ENCODE measurements around the gene RAP1GAP.

Gene RAP1GAP

DNA sequence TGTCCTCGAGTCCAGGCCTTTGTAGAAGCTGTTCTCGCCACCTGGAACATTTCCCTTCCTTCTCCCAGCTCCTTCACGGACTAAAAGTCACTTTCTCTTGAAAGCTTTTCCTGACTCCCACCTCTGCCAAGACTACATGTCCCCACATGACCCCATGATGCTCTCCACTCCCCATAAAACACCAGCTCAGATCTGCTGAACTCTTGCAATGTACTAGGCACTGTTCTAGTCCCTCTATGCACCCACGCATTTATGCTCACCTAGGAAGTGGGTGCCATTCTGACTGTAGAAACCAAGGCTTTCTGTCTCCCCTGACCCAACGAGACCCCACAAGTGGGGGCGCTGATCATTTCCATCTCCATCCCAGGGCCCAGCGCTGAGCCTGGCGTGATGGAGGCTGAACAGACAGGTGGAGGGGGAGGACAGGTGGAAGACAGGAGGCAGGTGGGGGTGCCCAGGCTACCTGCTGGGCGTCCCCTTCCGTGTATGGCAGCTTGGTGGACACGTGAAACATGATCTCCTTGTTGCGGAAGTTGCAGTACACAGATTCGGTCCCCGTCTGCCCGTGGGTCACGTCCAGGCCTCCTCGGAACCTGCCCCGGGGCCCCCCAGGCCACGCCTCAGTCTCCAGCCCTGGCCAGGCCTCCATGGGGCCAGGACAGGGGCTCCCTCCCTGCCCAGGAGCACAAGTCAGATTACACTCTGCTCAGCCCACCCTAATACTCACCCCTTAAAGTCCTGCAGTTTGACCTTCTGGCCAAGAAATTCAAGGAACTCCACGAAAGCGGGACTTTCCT lies 58.0 kb downstream of the RAP1GAP start:
- H3K4me3 ChIP-seq (ENCODE audit: low read length in 2 of 2) = no peak overlapping the region
- no peak overlapping the region for H3K27ac ChIP-seq (ENCODE audit: low read depth in 2 of 2, low read length in 2 of 2)
- peaks cover 3 to 6% of the 10 kb centered on the region in 2 donors for H3K36me3 ChIP-seq (ENCODE audit: control insufficient read depth in 2 of 2, insufficient read depth in 2 of 2, low read length in 2 of 2)
- peaks cover 4 to 29% of the 10 kb centered on the region in 2 donors for H3K4me1 ChIP-seq (ENCODE audit: control insufficient read depth in 2 of 2, insufficient read depth in 2 of 2, low read length in 2 of 2)
- H3K9ac ChIP-seq (ENCODE audit: low read depth in 1 of 2, low read length in 2 of 2) = no peak overlapping the region
- no peaks in the 10 kb centered on the region for H3K27me3 ChIP-seq (ENCODE audit: control insufficient read depth in 2 of 2, insufficient read depth in 2 of 2, low read length in 2 of 2)
- H3K9me3 ChIP-seq (ENCODE audit: control insufficient read depth in 2 of 2, low read length in 2 of 2) = no peaks in the 10 kb centered on the region

DNA sequence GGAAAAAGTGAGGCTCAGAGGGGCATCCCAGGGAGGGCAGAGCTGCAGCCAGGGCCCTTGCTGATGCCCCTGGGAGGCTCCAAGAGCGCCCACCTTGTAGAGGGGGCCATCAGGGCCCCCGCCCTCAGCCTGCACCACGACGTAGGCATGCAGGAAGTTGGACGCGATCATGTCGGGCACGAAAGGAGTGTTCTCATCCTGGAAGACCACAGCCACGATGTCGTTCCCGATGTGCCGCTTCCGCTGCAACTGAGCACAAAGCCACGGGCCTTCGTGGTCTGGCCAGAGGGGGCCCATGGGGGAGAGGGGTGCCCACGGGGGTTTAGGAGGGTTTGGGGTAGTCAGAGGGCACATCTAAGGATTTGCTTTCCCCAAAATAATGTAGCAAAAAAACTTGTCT lies 59.1 kb downstream of the RAP1GAP start:
- H3K36me3 ChIP-seq (ENCODE audit: control insufficient read depth in 2 of 2, insufficient read depth in 2 of 2, low read length in 2 of 2) = peaks cover 3 to 6% of the 10 kb centered on the region in 2 donors
- H3K9me3 ChIP-seq (ENCODE audit: control insufficient read depth in 2 of 2, low read length in 2 of 2) = no peaks in the 10 kb centered on the region
- no peaks in the 10 kb centered on the region for H3K27me3 ChIP-seq (ENCODE audit: control insufficient read depth in 2 of 2, insufficient read depth in 2 of 2, low read length in 2 of 2)
- H3K27ac ChIP-seq (ENCODE audit: low read depth in 2 of 2, low read length in 2 of 2) = no peak overlapping the region
- no peak overlapping the region for H3K4me3 ChIP-seq (ENCODE audit: low read length in 2 of 2)
- no peak overlapping the region for H3K9ac ChIP-seq (ENCODE audit: low read depth in 1 of 2, low read length in 2 of 2)
- peaks cover 3 to 20% of the 10 kb centered on the region in 2 donors for H3K4me1 ChIP-seq (ENCODE audit: control insufficient read depth in 2 of 2, insufficient read depth in 2 of 2, low read length in 2 of 2)

DNA sequence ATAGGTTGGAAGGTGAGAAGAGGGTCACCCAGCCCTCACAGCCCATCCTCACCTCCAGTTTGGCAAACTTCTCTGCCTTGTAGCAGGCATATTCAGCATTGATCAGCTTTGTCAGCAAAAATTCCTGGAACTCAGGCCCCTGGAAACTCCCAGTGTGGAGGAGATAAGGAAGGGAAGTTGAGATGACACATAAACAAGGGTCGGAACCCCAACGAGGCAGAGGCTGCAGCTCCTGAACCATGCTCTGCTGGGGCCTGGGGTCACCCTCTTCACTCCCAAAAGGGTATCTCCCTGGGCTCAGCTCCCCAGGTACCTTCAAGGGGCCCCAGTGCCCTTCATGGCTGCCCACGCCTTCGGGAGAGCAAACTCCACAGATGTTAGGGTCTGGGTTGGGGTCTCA lies 60.4 kb downstream of the RAP1GAP start:
- H3K27ac ChIP-seq (ENCODE audit: low read depth in 2 of 2, low read length in 2 of 2) = no peak overlapping the region
- peaks cover 3 to 6% of the 10 kb centered on the region in 2 donors for H3K36me3 ChIP-seq (ENCODE audit: control insufficient read depth in 2 of 2, insufficient read depth in 2 of 2, low read length in 2 of 2)
- H3K9ac ChIP-seq (ENCODE audit: low read depth in 1 of 2, low read length in 2 of 2) = no peak overlapping the region
- no peak overlapping the region for H3K4me3 ChIP-seq (ENCODE audit: low read length in 2 of 2)
- no peaks in the 10 kb centered on the region for H3K27me3 ChIP-seq (ENCODE audit: control insufficient read depth in 2 of 2, insufficient read depth in 2 of 2, low read length in 2 of 2)
- no peaks in the 10 kb centered on the region for H3K9me3 ChIP-seq (ENCODE audit: control insufficient read depth in 2 of 2, low read length in 2 of 2)
- peaks cover 0 to 10% of the 10 kb centered on the region in 2 donors for H3K4me1 ChIP-seq (ENCODE audit: control insufficient read depth in 2 of 2, insufficient read depth in 2 of 2, low read length in 2 of 2)

DNA sequence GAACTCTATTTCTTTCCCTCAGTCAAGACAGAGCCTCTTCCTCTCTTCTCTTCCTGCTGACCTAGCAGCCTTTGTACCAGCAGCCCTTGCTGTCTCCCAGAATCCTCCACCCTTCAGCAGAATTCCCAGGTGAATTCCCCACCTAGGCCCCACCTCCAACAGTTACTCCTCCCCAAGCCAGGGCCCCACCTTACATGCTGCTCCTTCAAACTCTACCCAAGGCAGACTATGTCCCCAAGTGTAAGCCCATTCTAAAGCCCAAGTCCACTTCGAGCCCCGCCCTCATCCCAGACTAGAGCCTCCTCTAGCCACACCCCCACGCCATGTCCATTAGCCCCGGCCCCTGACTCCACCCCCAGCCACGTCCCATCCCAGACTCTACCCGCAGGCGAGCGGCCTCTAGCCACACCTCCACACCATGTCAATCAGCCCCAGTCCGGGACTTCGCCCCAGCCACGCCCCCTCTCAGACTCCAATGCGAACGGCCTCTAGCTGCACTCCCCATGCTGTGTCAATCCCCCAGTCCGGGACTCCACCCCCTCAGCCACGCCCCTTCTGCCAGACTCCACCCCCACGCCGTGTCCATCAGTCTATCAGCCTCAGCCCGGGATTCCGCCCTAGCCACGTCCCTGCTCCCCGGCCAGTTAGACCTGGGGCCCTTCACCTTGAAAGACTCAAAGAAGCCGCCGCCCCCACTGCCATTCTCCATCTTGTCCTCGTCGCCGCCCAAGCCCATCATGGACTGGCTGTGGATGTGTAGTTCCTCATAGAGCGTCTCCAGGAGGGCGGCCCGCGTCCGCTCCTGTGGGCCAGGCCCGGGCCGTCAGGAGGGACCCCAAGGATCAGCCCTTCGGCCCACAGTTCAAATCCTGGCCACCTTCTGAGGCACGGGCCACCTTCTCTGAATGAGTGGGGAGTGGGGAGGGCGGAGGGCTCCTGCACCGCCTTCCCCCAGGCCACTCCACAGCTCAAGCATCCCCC lies 61.3 kb downstream of the RAP1GAP start:
- no peaks in the 10 kb centered on the region for H3K9me3 ChIP-seq (ENCODE audit: control insufficient read depth in 2 of 2, low read length in 2 of 2)
- no peak overlapping the region for H3K4me3 ChIP-seq (ENCODE audit: low read length in 2 of 2)
- H3K27me3 ChIP-seq (ENCODE audit: control insufficient read depth in 2 of 2, insufficient read depth in 2 of 2, low read length in 2 of 2) = no peaks in the 10 kb centered on the region
- H3K27ac ChIP-seq (ENCODE audit: low read depth in 2 of 2, low read length in 2 of 2) = peak overlapping the region in 1 of 2 donors; percentile 66
- H3K9ac ChIP-seq (ENCODE audit: low read depth in 1 of 2, low read length in 2 of 2) = no peak overlapping the region
- peaks cover 0 to 3% of the 10 kb centered on the region in 2 donors for H3K36me3 ChIP-seq (ENCODE audit: control insufficient read depth in 2 of 2, insufficient read depth in 2 of 2, low read length in 2 of 2)
- peaks cover 0 to 10% of the 10 kb centered on the region in 2 donors for H3K4me1 ChIP-seq (ENCODE audit: control insufficient read depth in 2 of 2, insufficient read depth in 2 of 2, low read length in 2 of 2)

DNA sequence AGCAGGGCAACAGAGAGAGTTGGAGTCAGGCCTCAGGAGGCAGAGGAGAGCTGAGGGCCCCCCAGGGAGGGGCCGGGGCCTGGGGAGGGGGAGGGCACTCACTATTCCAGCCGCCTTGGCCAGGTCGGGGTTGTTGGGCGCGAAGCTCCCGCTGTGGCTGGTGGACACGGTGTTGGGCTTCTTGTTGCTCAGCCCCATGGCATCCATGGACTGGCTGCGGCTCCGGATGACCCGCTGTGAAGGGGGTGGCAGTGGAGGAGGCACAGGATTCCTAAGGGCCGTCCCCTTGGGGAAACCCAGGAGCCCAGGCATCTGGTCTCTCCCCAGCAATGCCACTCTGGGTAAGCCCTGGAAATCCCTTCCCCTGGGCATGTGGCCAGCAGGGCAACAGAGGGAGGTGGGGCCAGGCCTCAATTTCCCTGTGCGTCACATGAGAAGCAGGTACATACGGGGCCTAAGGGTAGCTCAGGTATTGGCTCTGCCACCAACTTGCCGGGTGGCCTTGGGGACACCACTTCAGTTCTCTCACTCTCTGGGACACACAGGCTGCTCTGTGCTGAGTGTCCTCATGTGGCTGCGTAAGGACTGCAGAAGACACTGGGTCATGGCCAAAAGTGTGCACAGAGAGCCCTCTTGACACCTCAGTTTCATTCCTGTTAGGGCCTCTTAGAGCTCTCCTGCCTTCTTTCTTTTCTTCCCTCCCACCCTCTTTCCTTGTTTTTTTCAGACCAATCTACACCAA lies 63.0 kb downstream of the RAP1GAP start:
- Histone ChIP-seq H3K27me3 (ENCODE audit: control insufficient read depth in 2 of 2, insufficient read depth in 2 of 2, low read length in 2 of 2) (no peaks in the 10 kb centered on the region), H3K4me1 (ENCODE audit: control insufficient read depth in 2 of 2, insufficient read depth in 2 of 2, low read length in 2 of 2) (peaks cover 0 to 10% of the 10 kb centered on the region in 2 donors), H3K4me3 (ENCODE audit: low read length in 2 of 2) (no peak overlapping the region), H3K27ac (ENCODE audit: low read depth in 2 of 2, low read length in 2 of 2) (no peak overlapping the region), H3K9ac (ENCODE audit: low read depth in 1 of 2, low read length in 2 of 2) (no peak overlapping the region), H3K9me3 (ENCODE audit: control insufficient read depth in 2 of 2, low read length in 2 of 2) (no peaks in the 10 kb centered on the region), H3K36me3 (ENCODE audit: control insufficient read depth in 2 of 2, insufficient read depth in 2 of 2, low read length in 2 of 2) (no peaks in the 10 kb centered on the region)

DNA sequence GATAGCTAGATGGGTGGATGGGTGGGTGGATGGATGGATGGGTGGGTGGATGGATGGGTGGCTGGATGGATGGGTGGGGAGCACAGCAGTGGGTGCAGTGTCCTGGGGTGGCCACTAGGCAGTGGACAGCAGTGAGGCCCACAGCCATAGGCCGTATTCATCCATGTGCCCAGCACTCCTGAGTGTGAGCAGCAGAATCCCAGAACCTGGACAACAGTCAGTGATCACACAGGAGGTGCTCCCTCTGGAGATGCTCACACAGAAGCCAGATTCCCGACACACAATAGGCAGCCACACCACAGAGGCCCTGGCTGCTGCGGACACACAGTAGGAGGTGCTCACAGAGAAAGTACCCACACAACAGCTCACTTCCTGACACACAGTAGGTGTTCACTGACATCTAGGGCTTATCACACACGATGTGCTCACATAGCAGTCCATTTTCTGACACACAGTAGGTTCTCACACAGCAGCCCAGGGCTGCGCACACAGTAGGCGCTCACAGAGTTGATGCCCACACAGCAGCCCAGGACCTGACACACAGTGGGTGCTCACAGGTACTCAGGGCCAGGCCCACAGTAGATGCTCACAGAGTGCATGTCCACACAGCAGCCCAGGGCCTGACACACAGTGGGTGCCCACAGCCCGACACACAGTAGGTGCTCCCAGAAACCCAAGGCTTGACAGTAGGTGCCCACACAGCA lies 64.0 kb downstream of the RAP1GAP start:
- Histone ChIP-seq H3K9me3 (ENCODE audit: control insufficient read depth in 2 of 2, low read length in 2 of 2) (no peaks in the 10 kb centered on the region), H3K4me3 (ENCODE audit: low read length in 2 of 2) (no peak overlapping the region), H3K9ac (ENCODE audit: low read depth in 1 of 2, low read length in 2 of 2) (no peak overlapping the region), H3K4me1 (ENCODE audit: control insufficient read depth in 2 of 2, insufficient read depth in 2 of 2, low read length in 2 of 2) (peaks cover 0 to 10% of the 10 kb centered on the region in 2 donors), H3K36me3 (ENCODE audit: control insufficient read depth in 2 of 2, insufficient read depth in 2 of 2, low read length in 2 of 2) (no peaks in the 10 kb centered on the region), H3K27ac (ENCODE audit: low read depth in 2 of 2, low read length in 2 of 2) (no peak overlapping the region), H3K27me3 (ENCODE audit: control insufficient read depth in 2 of 2, insufficient read depth in 2 of 2, low read length in 2 of 2) (no peaks in the 10 kb centered on the region)

DNA sequence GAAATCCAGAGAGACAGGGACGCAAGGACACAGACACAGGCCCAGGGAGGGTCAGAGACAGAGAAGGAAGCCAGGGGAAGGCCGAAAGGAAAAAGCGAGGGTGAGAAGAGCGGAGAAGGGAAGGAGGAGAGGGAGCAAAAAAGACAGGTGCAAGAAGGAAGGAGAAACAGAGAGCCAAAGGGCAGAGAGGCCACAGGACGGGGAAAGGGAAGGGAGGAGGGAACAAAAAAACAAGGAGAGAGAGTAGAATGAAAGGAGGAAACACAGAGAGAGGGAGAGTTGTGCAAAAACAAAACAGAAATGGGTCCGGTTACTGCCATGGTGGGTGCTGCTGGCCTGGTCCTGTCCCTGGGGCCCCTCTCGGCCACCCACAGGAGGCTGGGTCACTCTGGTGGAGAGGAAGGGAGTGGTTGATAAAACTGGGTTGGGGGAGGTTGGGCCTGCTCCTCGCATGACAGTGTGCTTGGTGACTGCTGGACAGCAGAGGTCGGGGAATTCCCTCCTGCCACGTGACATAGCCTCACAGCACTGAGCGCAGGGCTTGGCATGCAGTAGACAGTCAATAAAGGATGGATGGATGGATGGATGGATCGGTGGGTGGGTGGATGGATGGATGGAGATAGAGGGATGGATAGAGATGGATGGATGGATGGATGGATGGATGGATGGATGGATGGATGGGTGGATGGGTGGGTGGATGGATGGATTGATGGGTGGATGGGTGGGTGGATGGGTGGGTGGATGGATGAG lies 64.8 kb downstream of the RAP1GAP start:
- Histone ChIP-seq H3K9me3 (ENCODE audit: control insufficient read depth in 2 of 2, low read length in 2 of 2) (no peaks in the 10 kb centered on the region), H3K4me1 (ENCODE audit: control insufficient read depth in 2 of 2, insufficient read depth in 2 of 2, low read length in 2 of 2) (peaks cover 0 to 10% of the 10 kb centered on the region in 2 donors), H3K9ac (ENCODE audit: low read depth in 1 of 2, low read length in 2 of 2) (no peak overlapping the region), H3K36me3 (ENCODE audit: control insufficient read depth in 2 of 2, insufficient read depth in 2 of 2, low read length in 2 of 2) (no peaks in the 10 kb centered on the region), H3K4me3 (ENCODE audit: low read length in 2 of 2) (no peak overlapping the region), H3K27me3 (ENCODE audit: control insufficient read depth in 2 of 2, insufficient read depth in 2 of 2, low read length in 2 of 2) (no peaks in the 10 kb centered on the region), H3K27ac (ENCODE audit: low read depth in 2 of 2, low read length in 2 of 2) (no peak overlapping the region)

DNA sequence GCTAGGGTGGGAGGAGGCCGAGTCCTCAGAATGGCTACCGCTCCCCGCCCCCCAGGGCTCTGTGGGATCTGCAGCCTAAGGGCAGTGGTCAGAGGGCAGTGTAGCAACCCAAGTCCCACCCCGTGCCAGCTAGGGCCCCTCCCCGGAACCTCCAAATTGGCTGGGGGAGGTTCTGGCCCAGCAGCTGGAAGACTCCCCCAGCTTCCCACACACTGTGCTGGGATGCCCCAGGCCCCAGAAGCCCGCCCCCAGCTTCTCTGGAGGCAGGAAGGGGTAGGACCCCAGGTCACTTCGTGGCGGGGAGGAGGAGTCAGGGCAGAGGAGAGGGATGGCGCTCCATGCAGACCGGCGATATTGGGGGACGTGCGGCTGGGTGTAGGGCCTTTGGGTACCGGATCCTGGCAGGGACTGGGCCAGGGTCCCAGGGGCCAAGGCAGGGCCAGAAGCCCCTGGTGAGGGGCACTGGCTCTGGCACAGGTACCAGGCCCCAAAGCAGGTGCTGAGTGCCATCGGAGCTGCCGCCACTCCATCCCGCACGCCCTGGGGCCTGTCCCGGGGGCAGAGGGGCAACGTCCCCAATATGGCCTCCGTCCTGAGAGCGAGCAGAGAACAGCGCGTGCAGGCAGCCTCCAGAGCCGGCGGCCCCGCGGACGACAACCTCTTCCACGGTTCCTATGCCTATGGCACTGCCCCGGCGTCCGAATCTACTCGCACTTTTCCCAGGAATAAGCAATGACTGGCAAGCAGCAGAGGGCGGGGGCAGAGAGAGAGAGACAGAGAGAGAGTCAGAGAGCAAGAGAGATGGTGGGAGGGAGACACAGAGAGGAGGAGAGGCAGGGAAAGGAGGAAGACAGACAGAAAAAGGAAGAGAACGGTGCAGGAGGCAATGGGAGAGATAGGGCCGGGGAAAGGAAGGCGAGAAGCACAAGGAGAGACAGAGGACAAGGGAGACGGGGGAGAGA lies 65.7 kb downstream of the RAP1GAP start:
- H3K27ac ChIP-seq (ENCODE audit: low read depth in 2 of 2, low read length in 2 of 2) = no peak overlapping the region
- peaks cover 0 to 10% of the 10 kb centered on the region in 2 donors for H3K4me1 ChIP-seq (ENCODE audit: control insufficient read depth in 2 of 2, insufficient read depth in 2 of 2, low read length in 2 of 2)
- no peak overlapping the region for H3K4me3 ChIP-seq (ENCODE audit: low read length in 2 of 2)
- peaks cover 0 to 5% of the 10 kb centered on the region in 2 donors for H3K36me3 ChIP-seq (ENCODE audit: control insufficient read depth in 2 of 2, insufficient read depth in 2 of 2, low read length in 2 of 2)
- H3K9ac ChIP-seq (ENCODE audit: low read depth in 1 of 2, low read length in 2 of 2) = no peak overlapping the region
- no peaks in the 10 kb centered on the region for H3K27me3 ChIP-seq (ENCODE audit: control insufficient read depth in 2 of 2, insufficient read depth in 2 of 2, low read length in 2 of 2)
- H3K9me3 ChIP-seq (ENCODE audit: control insufficient read depth in 2 of 2, low read length in 2 of 2) = no peaks in the 10 kb centered on the region

Measured in mucosa of rectum (tissue), 2 donors.